Tibial nerve (tissue), 4 donors: ENCODE data around the gene LPCAT3. TPM values are rescaled to one million over a fixed set of nuclear protein-coding genes. Genes with fewer than 3 reads are reported as not detected.

Source experiments
- DNase-seq, 2 donors: peaks; one replicate each; pipeline ENCODE4 v3.0.0-alpha.2; 2019; ENCODE audit warnings: low spot score in 2 of 2
- H3K27ac ChIP-seq, 4 donors: fragments of 200-600 bp; sonication (generic) in 3 of 4; one replicate each; pipeline ENCODE4 v1.5.1; 2017 to 2019; ENCODE audit warnings: mild to moderate bottlenecking in 1 of 4
- H3K27me3 ChIP-seq, 2 donors: fragments of 200-600 bp; sonication (generic) in 1 of 2; one replicate each; pipeline versions ENCODE4 v1.5.1 to v1.6.0; 2017 to 2019
- H3K36me3 ChIP-seq, 3 donors: fragments of 200-600 bp; sonication (generic); one replicate each; pipeline ENCODE4 v1.5.1; 2018 to 2019
- H3K4me1 ChIP-seq, 4 donors: fragments of 200-600 bp; sonication (generic) in 3 of 4; one replicate each; pipeline ENCODE4 v1.5.1; 2017 to 2019
- H3K4me3 ChIP-seq, 4 donors: fragments of 200-600 bp; sonication (generic) in 3 of 4; one replicate each; pipeline ENCODE4 v1.5.1; 2017 to 2019; ENCODE audit warnings: mild to moderate bottlenecking in 1 of 4, moderate library complexity in 1 of 4
- H3K9me3 ChIP-seq, 4 donors: fragments of 200-600 bp; sonication (generic) in 3 of 4; one replicate each; pipeline ENCODE4 v1.5.1; 2017 to 2019
- EP300 ChIP-seq, 2 donors: sonication (generic); formaldehyde crosslinking; IDR thresholded peaks; one replicate each; pipeline ENCODE4 v1.6.1; 2017; ENCODE audit warnings: antibody characterized with exemption in 2 of 2, mild to moderate bottlenecking in 1 of 2
- POLR2A ChIP-seq, 2 donors: fragments of 450-650 bp; IDR thresholded peaks; one replicate each; pipeline ENCODE4 v1.6.1; 2017; ENCODE audit warnings: antibody characterized with exemption in 2 of 2, mild to moderate bottlenecking in 2 of 2, moderate library complexity in 2 of 2
- WGBS, 2 donors: methylation state at CpG; one replicate each; pipeline ENCODE4 v1.1.5; 2018; 5-methylcytosine and 5-hydroxymethylcytosine counted together
- total RNA-seq, 4 donors: library from RNA; depleted of rRNA; stranded (reverse); fragments of >200 nt; gene quantifications; one replicate each; pipeline ENCODE4 v1.1.0, GENCODE V29; 2016
- TF ChIP-seq, protein P1 (sequence below), 5 experiments: fragments of 200-600 bp in 3 of 5; fragments of 450-650 bp in 2 of 5; sonication (generic) in 3 of 5; IDR thresholded peaks; one replicate each; pipeline ENCODE4 v1.5.1; 2016 to 2019; ENCODE audit warnings: antibody characterized with exemption in 5 of 5, mild to moderate bottlenecking in 3 of 5, moderate library complexity in 2 of 5

Gene LPCAT3
- total RNA-seq, 4 donors from 2014 or later = 19.7 to 29.7 (median 23.8) TPM

DNA sequence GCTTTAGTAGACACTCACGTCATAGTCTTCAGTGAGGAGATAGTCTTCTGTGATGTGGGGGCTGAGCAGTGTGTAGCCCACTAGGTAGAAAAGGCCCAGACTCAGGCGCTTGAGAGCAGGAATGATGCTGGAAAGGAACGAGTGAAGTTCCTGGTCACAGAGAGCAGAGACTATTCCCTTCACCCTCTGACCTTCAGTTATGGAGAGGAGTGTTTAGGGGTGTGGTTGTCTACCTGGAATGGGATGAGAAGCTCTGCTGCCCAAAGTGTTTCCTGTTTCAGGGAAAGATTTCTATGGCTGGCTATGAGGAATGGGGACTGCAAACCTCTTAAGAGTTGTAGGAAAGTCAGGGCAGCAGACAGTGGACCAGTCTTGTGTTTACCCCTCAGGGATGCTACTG, 38.8 kb downstream of the LPCAT3 start:
- Histone ChIP-seq H3K36me3 (peaks cover 3 to 94% (median 23%) of the 10 kb centered on the region in 3 donors), H3K27ac (no peak overlapping the region), H3K4me1 (no peaks in the 10 kb centered on the region), H3K9me3 (no peaks in the 10 kb centered on the region), H3K27me3 (no peaks in the 10 kb centered on the region), H3K4me3 (no peak overlapping the region)
- TF ChIP-seq, protein P1, sequence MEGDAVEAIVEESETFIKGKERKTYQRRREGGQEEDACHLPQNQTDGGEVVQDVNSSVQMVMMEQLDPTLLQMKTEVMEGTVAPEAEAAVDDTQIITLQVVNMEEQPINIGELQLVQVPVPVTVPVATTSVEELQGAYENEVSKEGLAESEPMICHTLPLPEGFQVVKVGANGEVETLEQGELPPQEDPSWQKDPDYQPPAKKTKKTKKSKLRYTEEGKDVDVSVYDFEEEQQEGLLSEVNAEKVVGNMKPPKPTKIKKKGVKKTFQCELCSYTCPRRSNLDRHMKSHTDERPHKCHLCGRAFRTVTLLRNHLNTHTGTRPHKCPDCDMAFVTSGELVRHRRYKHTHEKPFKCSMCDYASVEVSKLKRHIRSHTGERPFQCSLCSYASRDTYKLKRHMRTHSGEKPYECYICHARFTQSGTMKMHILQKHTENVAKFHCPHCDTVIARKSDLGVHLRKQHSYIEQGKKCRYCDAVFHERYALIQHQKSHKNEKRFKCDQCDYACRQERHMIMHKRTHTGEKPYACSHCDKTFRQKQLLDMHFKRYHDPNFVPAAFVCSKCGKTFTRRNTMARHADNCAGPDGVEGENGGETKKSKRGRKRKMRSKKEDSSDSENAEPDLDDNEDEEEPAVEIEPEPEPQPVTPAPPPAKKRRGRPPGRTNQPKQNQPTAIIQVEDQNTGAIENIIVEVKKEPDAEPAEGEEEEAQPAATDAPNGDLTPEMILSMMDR (IDR thresholded peaks at IDR 0.05) = no peak
- TF ChIP-seq EP300 (IDR thresholded peaks at IDR 0.05) (no peak), POLR2A (IDR thresholded peaks at IDR 0.05) (no peak)
- 77 to 87% methylated on average over 3 of the region's 3 CpGs for WGBS, 2 donors
- no peak for DNase-seq

- H3K4me1 ChIP-seq = no peaks in the 10 kb centered on the region
- H3K9me3 ChIP-seq = no peaks in the 10 kb centered on the region
- TF ChIP-seq, protein P1 (IDR thresholded peaks at IDR 0.05) = no peak
- TF ChIP-seq EP300 (IDR thresholded peaks at IDR 0.05) = no peak
- TF ChIP-seq POLR2A (IDR thresholded peaks at IDR 0.05) = no peak
- H3K27me3 ChIP-seq = no peaks in the 10 kb centered on the region
- peaks cover 3 to 98% (median 23%) of the 10 kb centered on the region in 3 donors for H3K36me3 ChIP-seq
- WGBS, 2 donors = 88% methylated on average over 6 of the region's 6 CpGs
- H3K4me3 ChIP-seq = no peak overlapping the region
- H3K27ac ChIP-seq = no peak overlapping the region
- DNase-seq = no peak
Observed at GRCh38 chr12:6979021-6979420, 39.3 kb downstream of the LPCAT3 start.

DNA sequence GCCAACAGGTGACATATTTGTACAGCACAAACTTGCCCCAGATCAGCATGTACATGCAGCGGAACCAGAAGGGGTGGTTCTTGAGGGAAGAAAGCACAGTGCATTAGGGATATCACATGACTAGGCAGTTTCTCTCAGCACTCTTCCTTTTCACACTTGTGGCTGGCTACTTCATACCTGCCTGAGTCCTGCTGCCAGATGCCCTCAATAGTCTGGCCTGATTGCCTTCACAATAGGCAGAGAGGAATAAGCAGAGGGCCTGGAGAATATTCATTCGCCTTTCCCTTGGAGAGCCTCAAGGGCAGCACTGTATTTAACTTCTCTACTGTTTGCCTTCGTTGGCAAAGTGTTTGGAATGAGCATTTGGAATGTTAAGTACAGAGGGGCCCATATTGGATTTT, 39.7 kb downstream of the LPCAT3 start:
- no peak overlapping the region for H3K27ac ChIP-seq

GRCh38 chr12:6978188-6978587, 40.1 kb downstream of the LPCAT3 start:
- Histone ChIP-seq H3K4me3 (no peak overlapping the region), H3K36me3 (peaks cover 3 to 93% (median 23%) of the 10 kb centered on the region in 3 donors), H3K27me3 (no peaks in the 10 kb centered on the region), H3K27ac (no peak overlapping the region), H3K4me1 (no peaks in the 10 kb centered on the region), H3K9me3 (no peaks in the 10 kb centered on the region)
- DNase-seq = no peak
- 84 to 86% methylated on average over 6 of the region's 6 CpGs for WGBS, 2 donors
- TF ChIP-seq EP300 (IDR thresholded peaks at IDR 0.05) = no peak
- TF ChIP-seq POLR2A (IDR thresholded peaks at IDR 0.05) = no peak
- TF ChIP-seq, protein P1 (IDR thresholded peaks at IDR 0.05) = no peak

More for the DNA sequence above, 39.7 kb downstream of the LPCAT3 start:
- Histone ChIP-seq H3K27me3 (no peaks in the 10 kb centered on the region), H3K36me3 (peaks cover 3 to 97% (median 23%) of the 10 kb centered on the region in 3 donors), H3K4me3 (no peak overlapping the region), H3K4me1 (no peaks in the 10 kb centered on the region), H3K9me3 (no peaks in the 10 kb centered on the region)
- 81 to 86% methylated on average over 3 of the region's 3 CpGs for WGBS, 2 donors
- TF ChIP-seq POLR2A (IDR thresholded peaks at IDR 0.05) = no peak
- TF ChIP-seq, protein P1 (IDR thresholded peaks at IDR 0.05) = no peak
- no peak for TF ChIP-seq EP300 (IDR thresholded peaks at IDR 0.05)
- DNase-seq = no peak

- 75% methylated on average over 10 of the region's 10 CpGs for WGBS, 2 donors
- no peaks in the 10 kb centered on the region for H3K9me3 ChIP-seq
- peaks cover 3 to 88% (median 23%) of the 10 kb centered on the region in 3 donors for H3K36me3 ChIP-seq
- no peaks in the 10 kb centered on the region for H3K27me3 ChIP-seq
- H3K27ac ChIP-seq = no peak overlapping the region
- TF ChIP-seq, protein P1 (IDR thresholded peaks at IDR 0.05) = no peak
- H3K4me1 ChIP-seq = peaks cover 0 to under 1% (median 0%) of the 10 kb centered on the region in 4 donors
- no peak for DNase-seq
- no peak overlapping the region for H3K4me3 ChIP-seq
Observed at GRCh38 chr12:6977653-6978052, 40.6 kb downstream of the LPCAT3 start.
